ENCODE measurements around the gene TDRD10.

GRCh38 chr1:154557248-154557938, 55.4 kb downstream of the TDRD10 start:
- TF ChIP-seq, protein P1, sequence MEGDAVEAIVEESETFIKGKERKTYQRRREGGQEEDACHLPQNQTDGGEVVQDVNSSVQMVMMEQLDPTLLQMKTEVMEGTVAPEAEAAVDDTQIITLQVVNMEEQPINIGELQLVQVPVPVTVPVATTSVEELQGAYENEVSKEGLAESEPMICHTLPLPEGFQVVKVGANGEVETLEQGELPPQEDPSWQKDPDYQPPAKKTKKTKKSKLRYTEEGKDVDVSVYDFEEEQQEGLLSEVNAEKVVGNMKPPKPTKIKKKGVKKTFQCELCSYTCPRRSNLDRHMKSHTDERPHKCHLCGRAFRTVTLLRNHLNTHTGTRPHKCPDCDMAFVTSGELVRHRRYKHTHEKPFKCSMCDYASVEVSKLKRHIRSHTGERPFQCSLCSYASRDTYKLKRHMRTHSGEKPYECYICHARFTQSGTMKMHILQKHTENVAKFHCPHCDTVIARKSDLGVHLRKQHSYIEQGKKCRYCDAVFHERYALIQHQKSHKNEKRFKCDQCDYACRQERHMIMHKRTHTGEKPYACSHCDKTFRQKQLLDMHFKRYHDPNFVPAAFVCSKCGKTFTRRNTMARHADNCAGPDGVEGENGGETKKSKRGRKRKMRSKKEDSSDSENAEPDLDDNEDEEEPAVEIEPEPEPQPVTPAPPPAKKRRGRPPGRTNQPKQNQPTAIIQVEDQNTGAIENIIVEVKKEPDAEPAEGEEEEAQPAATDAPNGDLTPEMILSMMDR (IDR thresholded peaks at IDR 0.05) = no peak
- TF ChIP-seq POLR2A (IDR thresholded peaks at IDR 0.05) = no peak

All from lower leg skin (tissue), 3 donors.